GM04503 (cell line): ENCODE measurements around the gene GFER.

Source experiments
- DNase-seq: peaks from one replicate; pipeline ENCODE4 v3.0.0-alpha.2; 2012; ENCODE audit warnings: low read depth

Gene GFER

DNA sequence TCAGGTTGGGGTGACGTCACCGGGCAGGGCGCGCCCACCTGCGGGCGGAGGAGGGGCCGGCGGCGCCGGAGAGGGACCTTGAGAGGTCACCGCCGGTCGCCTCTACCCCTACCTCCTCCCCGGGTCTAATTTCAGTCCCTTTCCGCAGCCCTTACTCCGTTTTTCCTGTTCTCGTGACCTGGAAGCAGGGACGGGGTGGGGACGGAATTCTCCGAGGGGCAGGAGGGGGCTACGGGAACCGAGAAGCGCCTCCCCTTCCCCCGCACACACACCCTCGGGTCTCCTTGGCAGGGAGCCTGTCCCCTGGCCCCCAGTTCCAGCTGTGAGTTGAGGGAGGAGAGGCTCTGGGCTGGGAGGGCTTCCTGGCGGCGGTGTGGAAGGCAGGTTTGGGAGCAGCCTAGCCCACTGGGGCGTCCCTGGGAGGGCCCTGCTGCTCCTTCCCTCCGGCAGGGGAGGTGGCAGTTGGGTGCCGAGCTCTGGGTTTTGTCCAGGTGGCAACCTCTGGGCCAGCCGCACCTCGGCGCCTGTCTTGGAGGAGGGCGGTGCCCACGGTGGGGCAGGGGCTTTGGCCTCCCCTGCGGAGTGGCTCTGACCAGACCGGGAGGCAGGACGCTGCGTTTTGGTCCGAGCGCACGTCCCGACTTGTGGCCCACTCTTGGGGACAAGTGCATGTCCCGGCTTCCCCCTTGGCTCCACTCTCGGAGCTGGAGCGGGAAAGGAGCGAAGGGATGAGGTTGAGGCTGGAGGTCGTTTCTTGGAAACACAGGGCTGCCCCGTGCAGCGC lies 6.5 kb downstream of the GFER start:
- no peak for DNase-seq

- DNase-seq = no peak
Observed at GRCh38 chr16:1991135-1991551, 7.2 kb downstream of the GFER start.

DNA sequence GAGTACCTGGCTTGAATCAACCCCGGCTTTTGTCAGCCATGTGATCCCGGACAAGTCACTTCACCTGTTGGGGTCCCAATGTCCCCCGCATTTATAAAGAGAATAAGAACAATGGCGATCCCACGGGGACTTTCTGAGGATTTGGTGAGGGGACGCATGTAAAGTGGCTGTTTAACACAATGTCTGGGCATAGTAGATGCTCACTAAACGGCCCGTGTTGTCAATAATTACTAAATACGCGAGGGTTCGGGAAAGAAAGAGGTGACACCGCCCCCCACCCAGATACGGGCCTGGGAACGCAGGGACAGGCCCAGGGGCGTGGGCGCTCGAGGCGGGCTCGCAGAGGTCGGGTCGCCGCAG lies 7.6 kb downstream of the GFER start:
- DNase-seq = no peak

GRCh38 chr16:1991948-1992703 lies 8.1 kb downstream of the GFER start:
- DNase-seq = no peak

GRCh38 chr16:1992704-1993317 lies 8.8 kb downstream of the GFER start:
- DNase-seq = no peak

- no peak for DNase-seq
Observed at GRCh38 chr16:1993731-1994131, 9.7 kb downstream of the GFER start.

DNA sequence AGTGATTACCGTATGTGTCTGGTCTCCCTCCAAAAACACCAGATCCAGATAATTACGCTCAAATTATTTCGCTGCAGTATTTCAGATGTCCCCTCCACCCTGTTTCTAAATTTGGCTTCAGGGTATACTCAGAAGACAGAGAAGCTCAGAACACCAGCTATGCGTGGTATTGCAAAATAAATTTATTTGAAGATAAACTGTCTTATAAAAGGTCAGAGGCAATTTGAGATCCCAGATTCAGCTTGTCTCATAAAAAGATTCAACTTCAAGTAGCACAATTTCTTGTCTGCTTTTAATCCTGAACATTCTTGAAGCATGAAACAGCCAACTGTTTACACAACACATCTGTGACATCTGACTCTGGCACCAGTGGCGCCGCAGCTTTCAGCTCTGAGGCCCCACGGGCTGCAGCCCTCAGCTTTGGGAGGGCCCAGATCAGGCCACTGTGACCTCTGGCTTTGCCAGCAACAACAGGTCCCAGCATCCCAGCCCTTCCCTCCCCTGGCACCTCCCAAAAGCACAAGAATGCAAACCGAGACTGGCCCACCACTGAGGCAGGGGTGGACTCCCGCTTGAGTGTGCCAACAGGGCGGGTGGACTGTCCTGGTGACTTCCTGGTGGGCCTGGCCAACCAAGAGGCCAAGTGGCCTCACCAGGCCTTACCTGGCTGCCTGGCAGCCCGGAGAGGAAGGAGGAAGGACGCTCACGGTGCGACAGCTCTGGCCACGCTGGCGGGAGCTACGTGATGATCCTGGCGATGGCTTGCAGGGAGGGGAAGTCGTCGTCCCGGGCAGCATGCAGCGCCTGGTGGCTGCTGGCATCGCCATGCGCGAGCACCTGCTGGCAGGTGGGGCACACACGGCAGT lies 13.7 kb downstream of the GFER start:
- no peak for DNase-seq

- DNase-seq = no peak
Observed at GRCh38 chr16:1998360-1998835, 14.4 kb downstream of the GFER start.

- DNase-seq = no peak
Observed at GRCh38 chr16:1998852-1999801, 15.1 kb downstream of the GFER start.

- DNase-seq = no peak
Observed at GRCh38 chr16:1999866-2000514, 16.0 kb downstream of the GFER start.

DNA sequence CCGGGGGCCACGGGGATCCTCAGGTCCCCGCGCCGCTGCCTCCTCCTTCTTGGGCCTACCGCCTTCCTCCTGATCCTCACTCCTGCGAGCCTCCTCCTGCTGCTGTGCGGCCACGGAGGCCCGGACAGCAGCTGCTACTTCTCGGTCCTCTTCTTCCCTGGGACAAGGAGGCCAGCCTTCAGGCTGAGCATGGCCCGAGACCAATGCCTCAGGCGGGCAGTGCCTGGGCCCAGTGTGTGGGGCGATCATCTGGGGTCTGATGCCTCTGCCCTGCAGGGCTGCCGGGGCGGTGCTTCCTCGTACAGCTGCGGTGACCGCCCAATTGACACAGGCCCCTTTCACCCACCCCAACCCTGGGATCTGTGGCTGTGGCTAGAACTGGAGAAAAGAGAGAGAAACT lies 17.0 kb downstream of the GFER start:
- no peak for DNase-seq

- no peak for DNase-seq
Observed at GRCh38 chr16:2001456-2002355, 17.7 kb downstream of the GFER start.

DNA sequence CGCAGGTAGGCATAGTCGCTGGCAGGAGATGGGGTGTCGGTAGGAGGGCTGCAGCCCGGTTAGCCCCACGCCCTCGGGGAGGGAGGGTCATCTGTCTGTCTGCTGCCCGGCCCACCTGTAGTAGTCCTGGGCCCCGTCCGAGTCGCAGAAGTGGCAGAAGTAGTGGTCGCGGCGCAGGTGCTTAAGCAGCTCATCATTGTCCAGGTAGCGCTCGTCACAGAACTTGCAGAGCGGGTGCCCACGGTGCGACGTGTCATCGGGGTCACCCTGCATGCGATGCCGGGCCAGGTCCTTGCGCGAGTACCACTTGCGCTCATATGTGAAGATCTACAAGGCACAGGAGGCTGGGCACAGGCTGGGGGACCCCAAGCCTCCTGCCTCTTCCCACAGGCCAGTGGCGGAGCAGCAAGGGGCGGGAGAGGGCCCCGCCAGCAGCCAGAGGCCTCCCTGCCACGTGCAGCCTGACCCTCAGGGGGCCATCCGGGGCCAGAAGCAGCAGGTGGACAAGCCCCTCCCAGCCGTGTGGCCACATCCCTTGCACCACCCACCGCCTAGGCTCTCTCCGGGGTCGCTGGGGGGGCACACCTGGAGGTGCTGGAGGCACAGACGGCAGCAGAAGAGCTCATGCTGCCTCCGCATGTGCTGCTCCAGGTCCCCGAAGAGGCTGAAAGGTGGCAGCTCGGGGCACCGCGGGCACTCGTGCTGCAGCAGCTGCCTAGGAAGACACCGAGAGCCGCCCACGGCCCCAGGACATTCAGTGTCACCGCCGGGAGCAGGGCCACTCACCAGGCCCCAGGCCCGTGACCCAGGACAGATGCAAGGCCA lies 18.6 kb downstream of the GFER start:
- no peak for DNase-seq

- no peak for DNase-seq
Observed at GRCh38 chr16:2003231-2003826, 19.3 kb downstream of the GFER start.

- DNase-seq = no peak
Observed at GRCh38 chr16:2003827-2004641, 20.0 kb downstream of the GFER start.

- DNase-seq = no peak
Observed at GRCh38 chr16:2004795-2005517, 21.0 kb downstream of the GFER start.
